Liver (tissue), 9 donors: Measurements from ENCODE around the gene SERPINA7. TPM values are rescaled to one million over a fixed set of nuclear protein-coding genes. Genes with fewer than 3 reads are reported as not detected.

ENCODE experiments used
- DNase-seq: peaks from one replicate; pipeline ENCODE4 v3.0.0-alpha.2; 2017; ENCODE audit warnings: low spot score
- H3K27ac ChIP-seq, 2 donors: one replicate each; pipeline ENCODE4 v1.7.0; 2013; ENCODE audit warnings: inconsistent platforms in 2 of 2, low read length in 2 of 2, control low read depth in 1 of 2, low read depth in 1 of 2, mild to moderate bottlenecking in 1 of 2
- H3K27me3 ChIP-seq, 4 donors: one replicate each; pipeline versions ENCODE4 v1.6.1 to v1.7.0; 2013; ENCODE audit warnings: low read length in 3 of 4, inconsistent platforms in 1 of 4, mild to moderate bottlenecking in 1 of 4, moderate library complexity in 1 of 4; ENCODE audit not compliant: control insufficient read depth in 4 of 4, insufficient read depth in 4 of 4
- H3K36me3 ChIP-seq, 4 donors: one replicate each; pipeline versions ENCODE4 v1.6.1 to v1.7.0; 2013; ENCODE audit warnings: low read length in 3 of 4, mild to moderate bottlenecking in 3 of 4, low read depth in 1 of 4, moderate library complexity in 1 of 4; ENCODE audit not compliant: control insufficient read depth in 4 of 4, insufficient read depth in 3 of 4
- H3K4me1 ChIP-seq, 4 donors: one replicate each; pipeline versions ENCODE4 v1.6.1 to v1.7.0; 2013; ENCODE audit warnings: low read length in 3 of 4, mild to moderate bottlenecking in 3 of 4, moderate library complexity in 1 of 4; ENCODE audit not compliant: control insufficient read depth in 4 of 4, insufficient read depth in 4 of 4
- H3K4me3 ChIP-seq, 3 donors: one replicate each; pipeline versions ENCODE4 v1.6.1 to v1.7.0; 2013; ENCODE audit warnings: low read length in 3 of 3, control low read depth in 1 of 3, low read depth in 1 of 3, mild to moderate bottlenecking in 1 of 3
- H3K9ac ChIP-seq, 2 donors: one replicate each; pipeline ENCODE4 v1.7.0; 2013; ENCODE audit warnings: low read length in 2 of 2, mild to moderate bottlenecking in 2 of 2, moderate library complexity in 2 of 2, control low read depth in 1 of 2, low read depth in 1 of 2
- H3K9me3 ChIP-seq, 4 donors: one replicate each; pipeline versions ENCODE4 v1.6.1 to v1.7.0; 2013; ENCODE audit warnings: low read length in 3 of 4; ENCODE audit not compliant: control insufficient read depth in 4 of 4
- EGR1 ChIP-seq, 2 donors: IDR thresholded peaks; 2 replicates each; pipeline ENCODE4 v1.6.1; 2016 to 2018; ENCODE audit warnings: antibody characterized with exemption in 2 of 2, low read depth in 2 of 2
- FOXA1 ChIP-seq: IDR thresholded peaks from 2 replicates; pipeline ENCODE4 v1.6.1; 2016; ENCODE audit warnings: antibody characterized with exemption
- FOXA2 ChIP-seq: IDR thresholded peaks from 2 replicates; pipeline ENCODE4 v1.6.1; 2016; ENCODE audit warnings: antibody characterized with exemption
- GABPA ChIP-seq, 2 donors: IDR thresholded peaks in 1 of 2; conservative IDR thresholded peaks in 1 of 2; 2 replicates each; pipeline ENCODE4 v1.6.1; 2016; ENCODE audit warnings: antibody characterized with exemption in 2 of 2, mild to moderate bottlenecking in 1 of 2, moderate library complexity in 1 of 2
- HNF4A ChIP-seq, 2 donors: conservative IDR thresholded peaks; 2 replicates each; pipeline ENCODE4 v1.6.1; 2016; ENCODE audit warnings: antibody characterized with exemption in 2 of 2, mild to moderate bottlenecking in 2 of 2
- HNF4G ChIP-seq: IDR thresholded peaks from 2 replicates; pipeline ENCODE4 v1.6.1; 2016; ENCODE audit warnings: antibody characterized with exemption
- JUND ChIP-seq, 2 donors: IDR thresholded peaks; 2 replicates each; pipeline ENCODE4 v1.6.1; 2016; ENCODE audit warnings: antibody characterized with exemption in 2 of 2
- NR2F2 ChIP-seq: IDR thresholded peaks from 2 replicates; pipeline ENCODE4 v1.6.1; 2016; ENCODE audit warnings: antibody characterized with exemption
- RAD21 ChIP-seq, 2 donors: IDR thresholded peaks; 2 replicates each; pipeline ENCODE4 v1.6.1; 2016; ENCODE audit warnings: antibody characterized with exemption in 2 of 2, mild to moderate bottlenecking in 2 of 2
- RXRA ChIP-seq, 2 donors: IDR thresholded peaks; 2 replicates each; pipeline ENCODE4 v1.6.1; 2017 to 2018; ENCODE audit warnings: antibody characterized with exemption in 2 of 2, mild to moderate bottlenecking in 1 of 2
- SP1 ChIP-seq: IDR thresholded peaks from 2 replicates; pipeline ENCODE4 v1.6.1; 2018; ENCODE audit warnings: antibody characterized with exemption, mild to moderate bottlenecking
- TAF1 ChIP-seq: conservative IDR thresholded peaks from 2 replicates; pipeline ENCODE4 v1.6.1; 2016; ENCODE audit warnings: antibody characterized with exemption, mild to moderate bottlenecking
- YY1 ChIP-seq: IDR thresholded peaks from 2 replicates; pipeline ENCODE4 v1.6.1; 2016; ENCODE audit warnings: antibody characterized with exemption, mild to moderate bottlenecking
- WGBS: extraction: QIAGEN DNeasy Blood & Tissue Kit; methylation state at CpG from one replicate; pipeline ENCODE4 v1.1.7; 2013; 5-methylcytosine and 5-hydroxymethylcytosine counted together
- polyA plus RNA-seq, 2 donors: library from polyadenylated mRNA; stranded (reverse) in 1 of 2; unstranded in 1 of 2; fragments of 200-250 nt in 1 of 2; fragments of >200 nt in 1 of 2; fragmentation: Nextera tagmentation in 1 of 2; extraction: Ambion mirVana in 1 of 2; gene quantifications; one replicate each; pipeline versions ENCODE4 v1.2.1 to v1.2.3, GENCODE V29; 2013 to 2015
- total RNA-seq, 2 donors: library from RNA; depleted of rRNA; stranded (reverse); fragments of >200 nt; gene quantifications; one replicate each; pipeline ENCODE4 v1.2.3, GENCODE V29; 2014
- TF ChIP-seq, protein P1 (sequence below): IDR thresholded peaks from 2 replicates; pipeline ENCODE4 v1.6.1; 2016; ENCODE audit warnings: antibody characterized with exemption
- TF ChIP-seq, protein P2 (sequence below): fragments of 150-350 bp; IDR thresholded peaks from 2 replicates; pipeline ENCODE4 v1.5.1; 2017; ENCODE audit warnings: improper control_type of control experiment, low read depth, low read length; ENCODE audit not compliant: missing input control
- TF ChIP-seq, protein P3 (sequence below): IDR thresholded peaks from 2 replicates; pipeline ENCODE4 v1.6.1; 2016; ENCODE audit warnings: antibody characterized with exemption
- TF ChIP-seq, protein P4 (sequence below): IDR thresholded peaks from 2 replicates; pipeline ENCODE4 v1.6.1; 2016; ENCODE audit warnings: antibody characterized with exemption, mild to moderate bottlenecking
- TF ChIP-seq, protein P5 (sequence below): IDR thresholded peaks from 2 replicates; pipeline ENCODE4 v1.6.1; 2016; ENCODE audit warnings: antibody characterized with exemption
- donor health status: healthy.
- donor health status: healthy.
- donor health status: healthy.
- donor health status: healthy.
- donor health status: healthy.

The SERPINA7 gene
- total and polyA plus RNA-seq, 4 donors: 158 to 325 (median 203) TPM

DNA sequence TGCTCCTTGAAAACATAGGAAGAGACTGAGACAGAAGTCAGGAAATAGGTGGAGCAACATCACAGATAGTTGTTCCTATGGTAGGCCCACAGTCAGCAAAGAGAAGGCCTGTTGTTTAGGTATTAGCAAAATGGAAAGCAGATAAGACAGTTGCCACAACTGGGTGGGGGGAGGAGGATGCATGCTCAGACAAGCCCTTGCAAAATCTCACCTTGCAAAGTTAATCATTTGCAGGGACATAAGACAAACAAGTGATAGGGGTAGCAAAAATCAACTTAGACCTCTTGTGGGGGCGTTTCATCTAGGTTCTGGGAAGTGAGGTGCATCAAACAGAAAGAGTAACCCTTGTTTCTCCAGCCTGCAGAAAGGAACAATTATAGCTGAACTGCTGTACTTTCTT is 30.7 kb downstream of the SERPINA7 start:
- Histone ChIP-seq H3K27me3 (no peaks in the 10 kb centered on the region), H3K9ac (peak overlapping the region in 1 of 2 donors; percentile 12), H3K9me3 (no peaks in the 10 kb centered on the region), H3K4me1 (peaks cover 0 to 5% (median 2%) of the 10 kb centered on the region in 4 donors), H3K36me3 (no peaks in the 10 kb centered on the region), H3K4me3 (peak overlapping the region in 2 of 3 donors; percentile 6 to 47), H3K27ac (peak overlapping the region; percentile 82 to 88)
- peak; percentile 32 for DNase-seq
- no peak for TF ChIP-seq HNF4G
- TF ChIP-seq NR2F2: no peak
- TF ChIP-seq, protein P1, sequence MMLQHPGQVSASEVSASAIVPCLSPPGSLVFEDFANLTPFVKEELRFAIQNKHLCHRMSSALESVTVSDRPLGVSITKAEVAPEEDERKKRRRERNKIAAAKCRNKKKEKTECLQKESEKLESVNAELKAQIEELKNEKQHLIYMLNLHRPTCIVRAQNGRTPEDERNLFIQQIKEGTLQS: no peak
- no peak for TF ChIP-seq FOXA2
- TF ChIP-seq, protein P2, sequence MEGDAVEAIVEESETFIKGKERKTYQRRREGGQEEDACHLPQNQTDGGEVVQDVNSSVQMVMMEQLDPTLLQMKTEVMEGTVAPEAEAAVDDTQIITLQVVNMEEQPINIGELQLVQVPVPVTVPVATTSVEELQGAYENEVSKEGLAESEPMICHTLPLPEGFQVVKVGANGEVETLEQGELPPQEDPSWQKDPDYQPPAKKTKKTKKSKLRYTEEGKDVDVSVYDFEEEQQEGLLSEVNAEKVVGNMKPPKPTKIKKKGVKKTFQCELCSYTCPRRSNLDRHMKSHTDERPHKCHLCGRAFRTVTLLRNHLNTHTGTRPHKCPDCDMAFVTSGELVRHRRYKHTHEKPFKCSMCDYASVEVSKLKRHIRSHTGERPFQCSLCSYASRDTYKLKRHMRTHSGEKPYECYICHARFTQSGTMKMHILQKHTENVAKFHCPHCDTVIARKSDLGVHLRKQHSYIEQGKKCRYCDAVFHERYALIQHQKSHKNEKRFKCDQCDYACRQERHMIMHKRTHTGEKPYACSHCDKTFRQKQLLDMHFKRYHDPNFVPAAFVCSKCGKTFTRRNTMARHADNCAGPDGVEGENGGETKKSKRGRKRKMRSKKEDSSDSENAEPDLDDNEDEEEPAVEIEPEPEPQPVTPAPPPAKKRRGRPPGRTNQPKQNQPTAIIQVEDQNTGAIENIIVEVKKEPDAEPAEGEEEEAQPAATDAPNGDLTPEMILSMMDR: no peak
- peak; percentile 26 to 72 for TF ChIP-seq RXRA (IDR thresholded peaks at IDR 0.05)
- peak; percentile 72 to 91 for TF ChIP-seq EGR1 (IDR thresholded peaks at IDR 0.05; ENCODE audit: low read depth in 2 of 2)
- peak; percentile 66 for TF ChIP-seq SP1
- TF ChIP-seq, protein P3, sequence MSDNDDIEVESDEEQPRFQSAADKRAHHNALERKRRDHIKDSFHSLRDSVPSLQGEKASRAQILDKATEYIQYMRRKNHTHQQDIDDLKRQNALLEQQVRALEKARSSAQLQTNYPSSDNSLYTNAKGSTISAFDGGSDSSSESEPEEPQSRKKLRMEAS: peak; percentile 61
- peak in 1 of 2 donors; percentile 25 for TF ChIP-seq JUND (IDR thresholded peaks at IDR 0.05)
- TF ChIP-seq TAF1: peak; percentile 81
- no peak for TF ChIP-seq GABPA (IDR thresholded peaks at IDR 0.05 in 1 of 2, conservative IDR thresholded peaks at IDR 0.05 in 1 of 2)
- TF ChIP-seq, protein P4, sequence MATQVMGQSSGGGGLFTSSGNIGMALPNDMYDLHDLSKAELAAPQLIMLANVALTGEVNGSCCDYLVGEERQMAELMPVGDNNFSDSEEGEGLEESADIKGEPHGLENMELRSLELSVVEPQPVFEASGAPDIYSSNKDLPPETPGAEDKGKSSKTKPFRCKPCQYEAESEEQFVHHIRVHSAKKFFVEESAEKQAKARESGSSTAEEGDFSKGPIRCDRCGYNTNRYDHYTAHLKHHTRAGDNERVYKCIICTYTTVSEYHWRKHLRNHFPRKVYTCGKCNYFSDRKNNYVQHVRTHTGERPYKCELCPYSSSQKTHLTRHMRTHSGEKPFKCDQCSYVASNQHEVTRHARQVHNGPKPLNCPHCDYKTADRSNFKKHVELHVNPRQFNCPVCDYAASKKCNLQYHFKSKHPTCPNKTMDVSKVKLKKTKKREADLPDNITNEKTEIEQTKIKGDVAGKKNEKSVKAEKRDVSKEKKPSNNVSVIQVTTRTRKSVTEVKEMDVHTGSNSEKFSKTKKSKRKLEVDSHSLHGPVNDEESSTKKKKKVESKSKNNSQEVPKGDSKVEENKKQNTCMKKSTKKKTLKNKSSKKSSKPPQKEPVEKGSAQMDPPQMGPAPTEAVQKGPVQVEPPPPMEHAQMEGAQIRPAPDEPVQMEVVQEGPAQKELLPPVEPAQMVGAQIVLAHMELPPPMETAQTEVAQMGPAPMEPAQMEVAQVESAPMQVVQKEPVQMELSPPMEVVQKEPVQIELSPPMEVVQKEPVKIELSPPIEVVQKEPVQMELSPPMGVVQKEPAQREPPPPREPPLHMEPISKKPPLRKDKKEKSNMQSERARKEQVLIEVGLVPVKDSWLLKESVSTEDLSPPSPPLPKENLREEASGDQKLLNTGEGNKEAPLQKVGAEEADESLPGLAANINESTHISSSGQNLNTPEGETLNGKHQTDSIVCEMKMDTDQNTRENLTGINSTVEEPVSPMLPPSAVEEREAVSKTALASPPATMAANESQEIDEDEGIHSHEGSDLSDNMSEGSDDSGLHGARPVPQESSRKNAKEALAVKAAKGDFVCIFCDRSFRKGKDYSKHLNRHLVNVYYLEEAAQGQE: peak; percentile 38
- peak; percentile 57 to 68 for TF ChIP-seq HNF4A (conservative IDR thresholded peaks at IDR 0.05)
- TF ChIP-seq RAD21 (IDR thresholded peaks at IDR 0.05): peak in 1 of 2 donors; percentile 19
- TF ChIP-seq, protein P5, sequence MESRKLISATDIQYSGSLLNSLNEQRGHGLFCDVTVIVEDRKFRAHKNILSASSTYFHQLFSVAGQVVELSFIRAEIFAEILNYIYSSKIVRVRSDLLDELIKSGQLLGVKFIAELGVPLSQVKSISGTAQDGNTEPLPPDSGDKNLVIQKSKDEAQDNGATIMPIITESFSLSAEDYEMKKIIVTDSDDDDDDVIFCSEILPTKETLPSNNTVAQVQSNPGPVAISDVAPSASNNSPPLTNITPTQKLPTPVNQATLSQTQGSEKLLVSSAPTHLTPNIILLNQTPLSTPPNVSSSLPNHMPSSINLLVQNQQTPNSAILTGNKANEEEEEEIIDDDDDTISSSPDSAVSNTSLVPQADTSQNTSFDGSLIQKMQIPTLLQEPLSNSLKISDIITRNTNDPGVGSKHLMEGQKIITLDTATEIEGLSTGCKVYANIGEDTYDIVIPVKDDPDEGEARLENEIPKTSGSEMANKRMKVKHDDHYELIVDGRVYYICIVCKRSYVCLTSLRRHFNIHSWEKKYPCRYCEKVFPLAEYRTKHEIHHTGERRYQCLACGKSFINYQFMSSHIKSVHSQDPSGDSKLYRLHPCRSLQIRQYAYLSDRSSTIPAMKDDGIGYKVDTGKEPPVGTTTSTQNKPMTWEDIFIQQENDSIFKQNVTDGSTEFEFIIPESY: peak; percentile 70
- peak; percentile 65 for TF ChIP-seq YY1
- TF ChIP-seq FOXA1: no peak
- WGBS: 6% methylated on average over 1 of the region's 1 CpG
